ENCODE results near the gene RNU7-1.

RNU7-1 gene

DNA sequence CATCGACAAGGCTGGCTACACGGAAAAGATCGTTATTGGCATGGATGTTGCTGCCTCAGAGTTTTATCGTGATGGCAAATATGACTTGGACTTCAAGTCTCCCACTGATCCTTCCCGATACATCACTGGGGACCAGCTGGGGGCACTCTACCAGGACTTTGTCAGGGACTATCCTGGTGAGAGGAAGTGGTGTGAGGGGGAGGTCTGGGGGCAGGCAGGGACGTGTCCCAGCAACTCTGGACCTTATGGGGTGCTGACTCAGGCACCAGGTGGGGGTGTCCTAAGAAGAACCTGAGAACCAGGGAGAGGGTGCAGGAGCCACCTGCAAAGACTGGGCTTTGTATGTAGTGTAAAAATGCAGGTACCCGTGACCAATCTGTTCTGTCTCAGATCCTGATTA is 24.0 kb upstream of the RNU7-1 start:
- H3K4me3 ChIP-seq (replicated peaks; ENCODE audit: insufficient read depth, low read length), result no peak overlapping the region
- TF ChIP-seq SPI1 (IDR thresholded peaks at IDR 0.05; ENCODE audit: borderline replicate concordance, low read depth) (peak; percentile 16; the same call in 1 of the 2 replicates), GABPA (IDR thresholded peaks at IDR 0.05; ENCODE audit: low read depth) (no peak)
- TF ChIP-seq, protein P1, sequence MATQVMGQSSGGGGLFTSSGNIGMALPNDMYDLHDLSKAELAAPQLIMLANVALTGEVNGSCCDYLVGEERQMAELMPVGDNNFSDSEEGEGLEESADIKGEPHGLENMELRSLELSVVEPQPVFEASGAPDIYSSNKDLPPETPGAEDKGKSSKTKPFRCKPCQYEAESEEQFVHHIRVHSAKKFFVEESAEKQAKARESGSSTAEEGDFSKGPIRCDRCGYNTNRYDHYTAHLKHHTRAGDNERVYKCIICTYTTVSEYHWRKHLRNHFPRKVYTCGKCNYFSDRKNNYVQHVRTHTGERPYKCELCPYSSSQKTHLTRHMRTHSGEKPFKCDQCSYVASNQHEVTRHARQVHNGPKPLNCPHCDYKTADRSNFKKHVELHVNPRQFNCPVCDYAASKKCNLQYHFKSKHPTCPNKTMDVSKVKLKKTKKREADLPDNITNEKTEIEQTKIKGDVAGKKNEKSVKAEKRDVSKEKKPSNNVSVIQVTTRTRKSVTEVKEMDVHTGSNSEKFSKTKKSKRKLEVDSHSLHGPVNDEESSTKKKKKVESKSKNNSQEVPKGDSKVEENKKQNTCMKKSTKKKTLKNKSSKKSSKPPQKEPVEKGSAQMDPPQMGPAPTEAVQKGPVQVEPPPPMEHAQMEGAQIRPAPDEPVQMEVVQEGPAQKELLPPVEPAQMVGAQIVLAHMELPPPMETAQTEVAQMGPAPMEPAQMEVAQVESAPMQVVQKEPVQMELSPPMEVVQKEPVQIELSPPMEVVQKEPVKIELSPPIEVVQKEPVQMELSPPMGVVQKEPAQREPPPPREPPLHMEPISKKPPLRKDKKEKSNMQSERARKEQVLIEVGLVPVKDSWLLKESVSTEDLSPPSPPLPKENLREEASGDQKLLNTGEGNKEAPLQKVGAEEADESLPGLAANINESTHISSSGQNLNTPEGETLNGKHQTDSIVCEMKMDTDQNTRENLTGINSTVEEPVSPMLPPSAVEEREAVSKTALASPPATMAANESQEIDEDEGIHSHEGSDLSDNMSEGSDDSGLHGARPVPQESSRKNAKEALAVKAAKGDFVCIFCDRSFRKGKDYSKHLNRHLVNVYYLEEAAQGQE (IDR thresholded peaks at IDR 0.05; ENCODE audit: insufficient replicate concordance, low read depth), result no peak
- no peak overlapping the region for H3K27ac ChIP-seq (replicated peaks)
- peaks cover 11% of the 10 kb centered on the region for H3K27me3 ChIP-seq (ENCODE audit: insufficient read depth, poor library complexity, severe bottlenecking)
- no peak for DNase-seq (ENCODE audit: low read depth in 1 of 2, low spot score in 1 of 2)

DNA sequence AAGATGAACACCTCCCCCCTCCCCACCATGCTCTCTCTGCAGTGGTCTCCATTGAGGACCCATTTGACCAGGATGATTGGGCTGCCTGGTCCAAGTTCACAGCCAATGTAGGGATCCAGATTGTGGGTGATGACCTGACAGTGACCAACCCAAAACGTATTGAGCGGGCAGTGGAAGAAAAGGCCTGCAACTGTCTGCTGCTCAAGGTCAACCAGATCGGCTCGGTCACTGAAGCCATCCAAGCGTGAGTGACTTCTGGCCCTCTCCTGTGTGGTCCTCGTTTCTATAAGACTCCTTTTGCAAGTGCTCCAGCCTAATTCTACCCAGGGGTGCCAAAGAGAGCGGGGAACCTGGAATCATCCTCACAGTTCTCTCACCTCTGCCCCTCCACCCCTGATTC is 22.1 kb upstream of the RNU7-1 start:
- TF ChIP-seq, protein P1 (IDR thresholded peaks at IDR 0.05; ENCODE audit: insufficient replicate concordance, low read depth), result no peak
- no peak overlapping the region for H3K27ac ChIP-seq (replicated peaks)
- no peak overlapping the region for H3K4me3 ChIP-seq (replicated peaks; ENCODE audit: insufficient read depth, low read length)
- no peaks in the 10 kb centered on the region for H3K27me3 ChIP-seq (ENCODE audit: insufficient read depth, poor library complexity, severe bottlenecking)
- no peak for DNase-seq (ENCODE audit: low read depth in 1 of 2, low spot score in 1 of 2)

DNA sequence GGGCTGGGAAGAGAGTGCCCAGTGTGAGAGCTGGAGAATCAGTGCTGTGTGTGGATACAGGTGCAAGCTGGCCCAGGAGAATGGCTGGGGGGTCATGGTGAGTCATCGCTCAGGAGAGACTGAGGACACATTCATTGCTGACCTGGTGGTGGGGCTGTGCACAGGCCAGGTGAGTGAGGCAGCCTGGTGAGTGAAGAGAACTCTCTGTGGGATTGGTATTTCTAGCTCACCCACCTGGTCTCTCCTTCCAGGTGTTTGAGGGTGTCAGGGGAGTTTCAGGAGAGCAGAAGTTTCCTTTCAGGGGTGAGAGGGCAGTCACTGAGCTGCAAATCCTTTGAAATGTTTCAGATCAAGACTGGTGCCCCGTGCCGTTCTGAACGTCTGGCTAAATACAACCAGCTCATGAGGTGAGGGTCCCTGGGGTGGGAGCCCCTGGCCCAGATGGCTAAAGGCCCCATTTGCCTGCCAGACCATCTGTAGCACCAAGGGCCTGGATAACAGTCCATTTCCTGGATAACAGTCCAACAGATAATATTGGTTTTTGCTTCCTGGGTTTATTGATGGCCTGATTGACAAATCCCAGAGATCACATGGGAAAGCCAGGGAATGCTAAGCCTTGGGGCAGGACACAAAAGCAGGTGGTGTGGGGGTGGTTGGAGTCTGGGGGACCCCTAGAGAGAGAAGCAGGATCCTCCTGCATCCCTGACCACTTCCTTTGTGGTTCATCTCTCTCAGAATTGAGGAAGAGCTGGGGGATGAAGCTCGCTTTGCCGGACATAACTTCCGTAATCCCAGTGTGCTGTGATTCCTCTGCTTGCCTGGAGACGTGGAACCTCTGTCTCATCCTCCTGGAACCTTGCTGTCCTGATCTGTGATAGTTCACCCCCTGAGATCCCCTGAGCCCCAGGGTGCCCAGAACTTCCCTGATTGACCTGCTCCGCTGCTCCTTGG is 21.3 kb upstream of the RNU7-1 start:
- H3K27ac ChIP-seq (replicated peaks), result no peak overlapping the region
- DNase-seq (ENCODE audit: low read depth in 1 of 2, low spot score in 1 of 2), result peak in 1 of 2 experiments; percentile 51
- TF ChIP-seq POLR2AphosphoS5 (IDR thresholded peaks at IDR 0.05; ENCODE audit: low read depth) (no peak), SPI1 (IDR thresholded peaks at IDR 0.05; ENCODE audit: borderline replicate concordance, low read depth) (peak; percentile 90)
- no peak overlapping the region for H3K4me3 ChIP-seq (replicated peaks; ENCODE audit: insufficient read depth, low read length)
- no peaks in the 10 kb centered on the region for H3K27me3 ChIP-seq (ENCODE audit: insufficient read depth, poor library complexity, severe bottlenecking)

DNA sequence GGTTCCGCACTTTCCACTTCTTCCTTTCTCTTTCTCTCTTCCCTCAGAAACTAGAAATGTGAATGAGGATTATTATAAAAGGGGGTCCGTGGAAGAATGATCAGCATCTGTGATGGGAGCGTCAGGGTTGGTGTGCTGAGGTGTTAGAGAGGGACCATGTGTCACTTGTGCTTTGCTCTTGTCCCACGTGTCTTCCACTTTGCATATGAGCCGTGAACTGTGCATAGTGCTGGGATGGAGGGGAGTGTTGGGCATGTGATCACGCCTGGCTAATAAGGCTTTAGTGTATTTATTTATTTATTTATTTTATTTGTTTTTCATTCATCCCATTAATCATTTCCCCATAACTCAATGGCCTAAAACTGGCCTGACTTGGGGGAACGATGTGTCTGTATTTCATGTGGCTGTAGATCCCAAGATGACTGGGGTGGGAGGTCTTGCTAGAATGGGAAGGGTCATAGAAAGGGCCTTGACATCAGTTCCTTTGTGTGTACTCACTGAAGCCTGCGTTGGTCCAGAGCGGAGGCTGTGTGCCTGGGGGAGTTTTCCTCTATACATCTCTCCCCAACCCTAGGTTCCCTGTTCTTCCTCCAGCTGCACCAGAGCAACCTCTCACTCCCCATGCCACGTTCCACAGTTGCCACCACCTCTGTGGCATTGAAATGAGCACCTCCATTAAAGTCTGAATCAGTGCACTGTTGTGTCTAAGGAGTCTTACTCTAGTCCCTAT is 20.4 kb upstream of the RNU7-1 start:
- H3K4me3 ChIP-seq (replicated peaks; ENCODE audit: insufficient read depth, low read length), result no peak overlapping the region
- TF ChIP-seq, protein P2, sequence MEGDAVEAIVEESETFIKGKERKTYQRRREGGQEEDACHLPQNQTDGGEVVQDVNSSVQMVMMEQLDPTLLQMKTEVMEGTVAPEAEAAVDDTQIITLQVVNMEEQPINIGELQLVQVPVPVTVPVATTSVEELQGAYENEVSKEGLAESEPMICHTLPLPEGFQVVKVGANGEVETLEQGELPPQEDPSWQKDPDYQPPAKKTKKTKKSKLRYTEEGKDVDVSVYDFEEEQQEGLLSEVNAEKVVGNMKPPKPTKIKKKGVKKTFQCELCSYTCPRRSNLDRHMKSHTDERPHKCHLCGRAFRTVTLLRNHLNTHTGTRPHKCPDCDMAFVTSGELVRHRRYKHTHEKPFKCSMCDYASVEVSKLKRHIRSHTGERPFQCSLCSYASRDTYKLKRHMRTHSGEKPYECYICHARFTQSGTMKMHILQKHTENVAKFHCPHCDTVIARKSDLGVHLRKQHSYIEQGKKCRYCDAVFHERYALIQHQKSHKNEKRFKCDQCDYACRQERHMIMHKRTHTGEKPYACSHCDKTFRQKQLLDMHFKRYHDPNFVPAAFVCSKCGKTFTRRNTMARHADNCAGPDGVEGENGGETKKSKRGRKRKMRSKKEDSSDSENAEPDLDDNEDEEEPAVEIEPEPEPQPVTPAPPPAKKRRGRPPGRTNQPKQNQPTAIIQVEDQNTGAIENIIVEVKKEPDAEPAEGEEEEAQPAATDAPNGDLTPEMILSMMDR (IDR thresholded peaks at IDR 0.05; ENCODE audit: insufficient read depth, low read length), result no peak
- TF ChIP-seq, protein P1 (IDR thresholded peaks at IDR 0.05; ENCODE audit: insufficient replicate concordance, low read depth), result no peak
- TF ChIP-seq SPI1 (IDR thresholded peaks at IDR 0.05; ENCODE audit: borderline replicate concordance, low read depth) (no peak), POLR2AphosphoS5 (IDR thresholded peaks at IDR 0.05; ENCODE audit: low read depth) (no peak), GABPA (IDR thresholded peaks at IDR 0.05; ENCODE audit: low read depth) (no peak)
- H3K27me3 ChIP-seq (ENCODE audit: insufficient read depth, poor library complexity, severe bottlenecking), result no peaks in the 10 kb centered on the region
- no peak for DNase-seq (ENCODE audit: low read depth in 1 of 2, low spot score in 1 of 2)
- H3K27ac ChIP-seq (replicated peaks), result no peak overlapping the region

Data from HL-60 (cell line).